Suprapubic skin (tissue), 4 donors: ENCODE data around the gene LOX. TPM values are rescaled to one million over a fixed set of nuclear protein-coding genes. Genes with fewer than 3 reads are reported as not detected.

ENCODE experiments used
- DNase-seq, 2 donors: peaks; one replicate each; pipeline ENCODE4 v3.0.0-alpha.2; 2019; ENCODE audit warnings: low spot score in 2 of 2
- H3K27ac ChIP-seq: fragments of 200-600 bp; sonication (generic); one replicate; pipeline ENCODE4 v1.5.1; 2019
- H3K27me3 ChIP-seq: fragments of 200-600 bp; sonication (generic); one replicate; pipeline ENCODE4 v1.5.1; 2019
- H3K36me3 ChIP-seq: fragments of 200-600 bp; sonication (generic); one replicate; pipeline ENCODE4 v1.5.1; 2019
- H3K4me1 ChIP-seq: fragments of 200-600 bp; sonication (generic); one replicate; pipeline ENCODE4 v1.5.1; 2019
- H3K4me3 ChIP-seq: fragments of 200-600 bp; sonication (generic); one replicate; pipeline ENCODE4 v1.5.1; 2019; ENCODE audit warnings: mild to moderate bottlenecking
- H3K9me3 ChIP-seq: fragments of 200-600 bp; sonication (generic); one replicate; pipeline ENCODE4 v1.5.1; 2019
- CTCF ChIP-seq, 2 donors: fragments of 200-600 bp in 1 of 2; fragments of 450-650 bp in 1 of 2; sonication (generic) in 1 of 2; IDR thresholded peaks; one replicate each; pipeline ENCODE4 v1.5.1; 2016 to 2019; ENCODE audit warnings: antibody characterized with exemption in 2 of 2, mild to moderate bottlenecking in 1 of 2, moderate library complexity in 1 of 2
- EP300 ChIP-seq: sonication (generic); formaldehyde crosslinking; IDR thresholded peaks from one replicate; pipeline ENCODE4 v1.6.1; 2017; ENCODE audit warnings: antibody characterized with exemption
- POLR2A ChIP-seq, 2 donors: fragments of 450-650 bp; IDR thresholded peaks; one replicate each; pipeline ENCODE4 v1.6.1; 2017; ENCODE audit warnings: antibody characterized with exemption in 2 of 2, mild to moderate bottlenecking in 2 of 2, moderate library complexity in 2 of 2
- POLR2AphosphoS5 ChIP-seq, 3 donors: sonication (generic); formaldehyde crosslinking; IDR thresholded peaks; one replicate each; pipeline ENCODE4 v1.6.1; 2017; ENCODE audit warnings: antibody characterized with exemption in 3 of 3
- WGBS: methylation state at CpG from one replicate; pipeline ENCODE4 v1.1.5; 2018; 5-methylcytosine and 5-hydroxymethylcytosine counted together
- total RNA-seq, 4 donors: library from RNA; depleted of rRNA; stranded (reverse); fragments of >200 nt; gene quantifications; one replicate each; pipeline ENCODE4 v1.1.0, GENCODE V29; 2016

The LOX gene
- total RNA-seq, 4 donors from 2014 or later = 4.9 to 20.2 (median 9.8) TPM

- Histone ChIP-seq H3K4me1 (peaks cover 10% of the 10 kb centered on the region), H3K9me3 (no peaks in the 10 kb centered on the region), H3K27ac (no peak overlapping the region), H3K36me3 (no peaks in the 10 kb centered on the region), H3K4me3 (no peak overlapping the region), H3K27me3 (no peaks in the 10 kb centered on the region)
- no peak for DNase-seq
- TF ChIP-seq EP300 = no peak
- TF ChIP-seq POLR2AphosphoS5 (IDR thresholded peaks at IDR 0.05) = no peak
- WGBS = 58% methylated on average over 3 of the region's 3 CpGs
Measured at GRCh38 chr5:122085041-122085440, 7.0 kb upstream of the LOX start.

- 100% methylated on average over 1 of the region's 1 CpG for WGBS
Measured at GRCh38 chr5:122083535-122083934, 5.5 kb upstream of the LOX start.

GRCh38 chr5:122081541-122081940, 3.5 kb upstream of the LOX start:
- 56% methylated on average over 2 of the region's 2 CpGs for WGBS
- Histone ChIP-seq H3K4me1 (peaks cover 30% of the 10 kb centered on the region), H3K27ac (peak overlapping the region; percentile 12), H3K36me3 (no peaks in the 10 kb centered on the region), H3K9me3 (no peaks in the 10 kb centered on the region), H3K27me3 (peaks cover 4% of the 10 kb centered on the region), H3K4me3 (no peak overlapping the region)
- DNase-seq = no peak
- TF ChIP-seq POLR2AphosphoS5 (IDR thresholded peaks at IDR 0.05) (no peak), CTCF (IDR thresholded peaks at IDR 0.05) (no peak), POLR2A (IDR thresholded peaks at IDR 0.05) (no peak), EP300 (no peak)

More at GRCh38 chr5:122083535-122083934, 5.5 kb upstream of the LOX start:
- no peaks in the 10 kb centered on the region for H3K9me3 ChIP-seq
- DNase-seq = no peak
- no peak overlapping the region for H3K27ac ChIP-seq
- no peaks in the 10 kb centered on the region for H3K36me3 ChIP-seq
- TF ChIP-seq POLR2A (IDR thresholded peaks at IDR 0.05) = no peak
- no peak for TF ChIP-seq EP300
- TF ChIP-seq POLR2AphosphoS5 (IDR thresholded peaks at IDR 0.05) = no peak
- TF ChIP-seq CTCF (IDR thresholded peaks at IDR 0.05) = no peak
- peaks cover 11% of the 10 kb centered on the region for H3K4me1 ChIP-seq
- no peak overlapping the region for H3K4me3 ChIP-seq
- H3K27me3 ChIP-seq = no peaks in the 10 kb centered on the region

- H3K27me3 ChIP-seq = peaks cover 4% of the 10 kb centered on the region
- no peak for TF ChIP-seq CTCF (IDR thresholded peaks at IDR 0.05)
- no peak for TF ChIP-seq POLR2AphosphoS5 (IDR thresholded peaks at IDR 0.05)
- no peak for TF ChIP-seq POLR2A (IDR thresholded peaks at IDR 0.05)
- TF ChIP-seq EP300 = no peak
- no peaks in the 10 kb centered on the region for H3K36me3 ChIP-seq
- peak overlapping the region; percentile 89 for H3K27ac ChIP-seq
- peaks cover 31% of the 10 kb centered on the region for H3K4me1 ChIP-seq
- H3K4me3 ChIP-seq = peak overlapping the region; percentile 72
- H3K9me3 ChIP-seq = no peaks in the 10 kb centered on the region
- WGBS = 0% methylated on average over 22 of the region's 78 CpGs
- peak; percentile 68 to 77 for DNase-seq
Measured at GRCh38 chr5:122077366-122078115, 518 bp downstream of the LOX start.

- H3K27me3 ChIP-seq = peaks cover 4% of the 10 kb centered on the region
- H3K4me1 ChIP-seq = peaks cover 31% of the 10 kb centered on the region
- H3K36me3 ChIP-seq = no peaks in the 10 kb centered on the region
- peak overlapping the region; percentile 89 for H3K27ac ChIP-seq
- H3K4me3 ChIP-seq = peak overlapping the region; percentile 72
- peak; percentile 88 to 92 for DNase-seq
- TF ChIP-seq CTCF (IDR thresholded peaks at IDR 0.05) (peak in 1 of 2 donors; percentile 81), POLR2AphosphoS5 (IDR thresholded peaks at IDR 0.05) (no peak), POLR2A (IDR thresholded peaks at IDR 0.05) (no peak)
- 2% methylated on average over 24 of the region's 43 CpGs for WGBS
- no peaks in the 10 kb centered on the region for H3K9me3 ChIP-seq
Measured at GRCh38 chr5:122076669-122077365, 1.2 kb downstream of the LOX start.
